Glomerular visceral epithelial cell (primary cell): ENCODE data around the gene CNPY4.

Experiments used
- DNase-seq: peaks from one replicate; pipeline ENCODE4 v3.0.0-alpha.2; 2016; ENCODE audit errors: extremely low spot score

The CNPY4 gene

GRCh38 chr7:100119072-100119969, at the start of gene CNPY4, which contains the start of gene TAF6:
TSS of gene CNPY4 (plus strand) at chr7:100119634. CDS start at chr7:100119745, 111 bp downstream.
TSS of gene TAF6 (minus strand) at chr7:100119358. CDS start at chr7:100114209, 5,149 bp downstream.
- DNase-seq, result peak; percentile 95

- no peak for DNase-seq
Measured at GRCh38 chr7:100069991-100070390, 49.4 kb upstream of the CNPY4 start.

- no peak for DNase-seq
Measured at GRCh38 chr7:100071018-100071723, 48.3 kb upstream of the CNPY4 start.

- no peak for DNase-seq
Measured at GRCh38 chr7:100072462-100072861, 47.0 kb upstream of the CNPY4 start.

GRCh38 chr7:100074841-100075240, 44.6 kb upstream of the CNPY4 start:
- DNase-seq, result no peak

- no peak for DNase-seq
Measured at GRCh38 chr7:100075418-100075817, 44.0 kb upstream of the CNPY4 start.

- no peak for DNase-seq
Measured at GRCh38 chr7:100077205-100077604, 42.2 kb upstream of the CNPY4 start.

GRCh38 chr7:100079024-100079560, 40.3 kb upstream of the CNPY4 start:
- DNase-seq, result no peak

GRCh38 chr7:100080907-100081534, 38.4 kb upstream of the CNPY4 start:
- DNase-seq, result no peak

- peak; percentile 98 for DNase-seq
Measured at GRCh38 chr7:100081535-100082102, 37.8 kb upstream of the CNPY4 start, which contains the start of gene ZNF3. TSS of gene ZNF3 (minus strand) at chr7:100081723. CDS start at chr7:100077357, 4,366 bp downstream.

GRCh38 chr7:100082978-100083377, 36.5 kb upstream of the CNPY4 start:
- DNase-seq, result no peak

GRCh38 chr7:100085515-100085914, 33.9 kb upstream of the CNPY4 start:
- no peak for DNase-seq

GRCh38 chr7:100087055-100087750, 32.2 kb upstream of the CNPY4 start:
- peak; percentile 72 for DNase-seq

GRCh38 chr7:100088095-100088620, 31.3 kb upstream of the CNPY4 start:
- DNase-seq, result no peak

GRCh38 chr7:100088621-100089457, 30.6 kb upstream of the CNPY4 start, which contains the start of gene COPS6:
TSS of gene COPS6 (plus strand) at chr7:100088969. CDS start at chr7:100088991, 22 bp downstream.
- peak; percentile 65 for DNase-seq

GRCh38 chr7:100089458-100090196, 29.8 kb upstream of the CNPY4 start:
- DNase-seq, result peak; percentile 32

- DNase-seq, result no peak
Measured at GRCh38 chr7:100090527-100091410, 28.7 kb upstream of the CNPY4 start.
